HAP-1 (cell line): Measurements from ENCODE around the gene CAMTA1.

Experiments
- DNase-seq, 2 experiments: peaks; one replicate each; pipeline ENCODE4 v3.0.0-alpha.2; 2016 to 2020; ENCODE audit warnings: low spot score in 2 of 2
- H3K27me3 ChIP-seq: fragments of 250-450 bp; sonication (Bioruptor Pico); 2 replicates; pipeline ENCODE4 v1.5.1; 2020; ENCODE audit warnings: low read depth, mild to moderate bottlenecking, moderate library complexity
- H3K36me3 ChIP-seq: fragments of 250-450 bp; sonication (Bioruptor Pico); replicated peaks from 2 replicates; pipeline ENCODE4 v1.5.1; 2020; ENCODE audit warnings: mild to moderate bottlenecking
- H3K4me1 ChIP-seq: fragments of 250-450 bp; sonication (Bioruptor Pico); 2 replicates; pipeline ENCODE4 v1.5.1; 2020; ENCODE audit warnings: mild to moderate bottlenecking
- H3K4me3 ChIP-seq: fragments of 250-450 bp; sonication (Bioruptor Pico); 2 replicates; pipeline ENCODE4 v1.5.1; 2020; ENCODE audit warnings: mild to moderate bottlenecking, moderate library complexity
- H3K9me3 ChIP-seq: fragments of 250-450 bp; sonication (Bioruptor Pico); 2 replicates; pipeline ENCODE4 v1.5.1; 2020; ENCODE audit warnings: mild to moderate bottlenecking, moderate library complexity
- in situ Hi-C: fragments of 300-500 bp; cut with MboI; formaldehyde crosslinking; loops from 3 replicates; pipeline ENCODE4 v1.14.3; 2020; ENCODE audit warnings: low sequenced_read_pairs, inconsistent platforms, mixed read lengths

Gene CAMTA1

DNA sequence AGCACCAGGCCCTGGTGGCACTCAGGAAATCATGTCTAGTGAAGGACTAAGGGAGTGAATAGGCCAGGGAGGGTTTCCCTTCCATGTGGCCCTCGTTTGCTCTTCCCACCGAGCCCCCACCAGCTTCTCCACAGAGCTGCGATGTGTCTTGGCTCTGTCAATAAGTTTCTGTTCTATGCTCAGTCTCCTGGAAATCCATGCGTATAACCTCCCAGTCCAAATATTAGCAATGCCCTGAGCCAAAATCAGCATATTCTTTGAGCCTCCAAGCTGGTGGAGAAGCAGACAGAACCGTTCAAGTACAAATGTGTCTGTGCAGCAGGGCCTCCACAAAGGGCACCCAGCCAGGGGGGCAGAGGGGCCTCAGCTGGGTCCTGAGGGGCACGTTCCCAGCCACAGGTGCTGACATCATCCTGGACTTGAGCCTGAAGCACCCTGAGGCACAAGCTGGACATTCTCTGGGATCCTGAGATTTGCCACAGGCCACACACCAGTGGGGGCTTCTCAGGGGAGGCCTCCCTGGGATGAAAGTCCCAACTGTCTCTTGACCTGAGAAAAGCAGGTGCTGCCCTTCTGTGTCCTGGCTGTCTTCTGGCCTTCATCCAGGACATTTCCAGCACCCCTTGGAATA lies 635.3 kb downstream of the CAMTA1 start:
- Histone ChIP-seq H3K4me3 (no peak overlapping the region), H3K4me1 (no peaks in the 10 kb centered on the region), H3K9me3 (no peaks in the 10 kb centered on the region), H3K36me3 (no peaks in the 10 kb centered on the region), H3K27me3 (no peaks in the 10 kb centered on the region)
- in situ Hi-C loops, result no loop called here
- peak in 1 of 2 experiments; percentile 2 for DNase-seq

DNA sequence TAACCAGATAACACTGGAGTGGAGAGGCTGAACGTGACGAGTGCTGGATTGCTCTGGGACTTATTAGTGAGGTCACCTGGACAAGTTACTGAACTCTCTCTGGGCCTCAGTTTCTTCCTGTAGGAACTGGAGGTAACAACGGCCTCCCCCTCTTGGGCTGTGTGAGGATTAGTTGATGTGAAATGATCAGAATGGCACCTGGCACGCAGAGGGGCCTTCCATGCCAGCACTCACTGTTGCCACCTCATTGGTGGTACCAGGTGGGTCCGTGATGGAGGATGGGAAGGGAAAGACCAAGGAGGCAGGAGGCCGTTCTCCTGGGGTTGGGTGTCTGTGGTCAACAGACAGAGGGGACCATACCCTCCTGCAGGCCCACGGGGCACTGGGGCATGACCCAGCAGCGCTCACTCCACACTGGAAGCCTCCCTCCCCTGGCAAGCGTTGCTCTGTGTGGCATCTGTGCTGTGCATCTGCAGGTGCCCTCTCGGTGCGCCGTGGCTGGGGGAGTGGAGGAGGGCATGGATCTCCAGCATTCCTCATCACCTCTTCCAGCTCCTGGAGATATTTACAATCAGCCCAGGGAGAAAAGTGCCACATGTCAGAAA lies 636.3 kb downstream of the CAMTA1 start:
- H3K9me3 ChIP-seq, result no peaks in the 10 kb centered on the region
- no peak overlapping the region for H3K4me3 ChIP-seq
- in situ Hi-C loops, result no loop called here
- H3K27me3 ChIP-seq, result no peaks in the 10 kb centered on the region
- H3K36me3 ChIP-seq, result no peaks in the 10 kb centered on the region
- peak in 1 of 2 experiments; percentile 1 for DNase-seq
- H3K4me1 ChIP-seq, result no peaks in the 10 kb centered on the region

DNA sequence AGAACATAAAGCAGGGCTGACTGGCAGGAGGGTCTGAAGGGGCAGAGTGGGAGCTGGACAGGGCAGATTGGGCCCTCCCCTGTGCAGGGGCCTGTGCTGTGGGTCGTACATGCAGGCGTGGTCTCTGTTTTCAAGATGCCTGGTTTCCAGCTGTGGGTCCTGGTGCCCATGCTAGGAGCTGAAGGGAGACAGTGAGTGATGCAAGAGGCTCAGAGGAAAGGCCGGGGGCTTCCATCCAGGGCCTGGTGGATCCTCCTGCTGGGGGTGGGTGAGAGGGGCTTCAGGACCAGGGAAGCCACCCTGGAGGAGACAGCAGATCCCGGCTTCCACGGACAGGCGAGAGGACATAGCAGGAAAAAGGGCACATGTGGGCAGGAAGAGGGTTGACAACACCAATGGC lies 636.8 kb downstream of the CAMTA1 start:
- peak in 1 of 2 experiments; percentile 1 for DNase-seq
- H3K4me3 ChIP-seq, result no peak overlapping the region
- H3K9me3 ChIP-seq, result no peaks in the 10 kb centered on the region
- in situ Hi-C loops, result no loop called here
- H3K36me3 ChIP-seq, result no peaks in the 10 kb centered on the region
- H3K27me3 ChIP-seq, result no peaks in the 10 kb centered on the region
- H3K4me1 ChIP-seq, result no peaks in the 10 kb centered on the region

- Histone ChIP-seq H3K4me3 (no peak overlapping the region), H3K4me1 (no peaks in the 10 kb centered on the region), H3K36me3 (no peaks in the 10 kb centered on the region), H3K9me3 (no peaks in the 10 kb centered on the region), H3K27me3 (no peaks in the 10 kb centered on the region)
- in situ Hi-C loops, result no loop called here
- DNase-seq, result peak in 1 of 2 experiments; percentile 1
Observed at GRCh38 chr1:7422561-7422960, 637.3 kb downstream of the CAMTA1 start.

DNA sequence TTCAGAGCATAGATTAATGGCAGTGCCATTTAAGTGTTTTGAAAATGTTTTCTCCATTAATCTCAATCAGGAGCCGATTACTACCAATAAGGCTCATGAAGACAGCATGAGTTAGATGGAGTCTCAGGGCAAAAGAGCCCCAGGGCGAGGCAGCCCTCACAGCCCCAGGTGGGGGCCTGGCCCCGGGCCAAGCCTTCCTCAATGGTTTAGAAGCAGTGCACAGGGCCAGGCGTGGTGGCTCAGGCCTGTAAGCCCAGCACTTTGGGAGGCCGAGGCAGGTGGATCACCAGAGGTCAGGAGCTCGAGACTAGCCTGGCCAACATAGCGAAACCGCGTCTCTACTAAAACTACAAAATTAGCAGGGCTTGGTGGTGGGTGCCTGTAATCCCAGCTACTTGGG lies 637.7 kb downstream of the CAMTA1 start:
- Histone ChIP-seq H3K27me3 (no peaks in the 10 kb centered on the region), H3K4me3 (no peak overlapping the region), H3K9me3 (no peaks in the 10 kb centered on the region), H3K4me1 (no peaks in the 10 kb centered on the region), H3K36me3 (no peaks in the 10 kb centered on the region)
- no peak for DNase-seq
- in situ Hi-C loops, result no loop called here

GRCh38 chr1:7424352-7424890 lies 639.2 kb downstream of the CAMTA1 start:
- no peaks in the 10 kb centered on the region for H3K9me3 ChIP-seq
- H3K4me3 ChIP-seq, result no peak overlapping the region
- in situ Hi-C loops, result no loop called here
- H3K36me3 ChIP-seq, result no peaks in the 10 kb centered on the region
- no peaks in the 10 kb centered on the region for H3K27me3 ChIP-seq
- no peaks in the 10 kb centered on the region for H3K4me1 ChIP-seq
- no peak for DNase-seq

DNA sequence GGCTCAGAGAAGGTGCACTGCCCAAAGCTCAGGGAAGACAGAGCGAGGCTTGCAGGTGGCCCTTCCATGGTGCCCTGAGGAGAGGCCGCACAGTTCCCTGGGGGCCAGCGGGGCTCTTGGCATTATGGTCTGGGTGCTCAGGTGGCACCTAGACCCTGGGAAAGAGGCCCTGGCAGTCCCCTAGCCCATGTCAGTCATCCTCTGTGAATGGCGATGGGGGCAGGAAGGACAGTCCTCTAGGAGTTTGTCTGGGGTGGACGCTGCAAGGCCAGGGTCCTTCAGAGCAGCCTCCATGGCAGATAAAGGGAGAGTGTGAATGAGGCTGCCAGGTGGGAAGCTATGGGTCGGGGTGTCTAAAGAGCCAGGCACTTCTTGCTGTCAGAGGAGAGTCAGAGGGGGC lies 640.0 kb downstream of the CAMTA1 start:
- Histone ChIP-seq H3K36me3 (no peaks in the 10 kb centered on the region), H3K9me3 (no peaks in the 10 kb centered on the region), H3K27me3 (no peaks in the 10 kb centered on the region), H3K4me3 (no peak overlapping the region), H3K4me1 (no peaks in the 10 kb centered on the region)
- no peak for DNase-seq
- in situ Hi-C loops, result no loop called here

- DNase-seq, result no peak
- in situ Hi-C loops, result no loop called here
Observed at GRCh38 chr1:7425771-7426170, 640.5 kb downstream of the CAMTA1 start.

DNA sequence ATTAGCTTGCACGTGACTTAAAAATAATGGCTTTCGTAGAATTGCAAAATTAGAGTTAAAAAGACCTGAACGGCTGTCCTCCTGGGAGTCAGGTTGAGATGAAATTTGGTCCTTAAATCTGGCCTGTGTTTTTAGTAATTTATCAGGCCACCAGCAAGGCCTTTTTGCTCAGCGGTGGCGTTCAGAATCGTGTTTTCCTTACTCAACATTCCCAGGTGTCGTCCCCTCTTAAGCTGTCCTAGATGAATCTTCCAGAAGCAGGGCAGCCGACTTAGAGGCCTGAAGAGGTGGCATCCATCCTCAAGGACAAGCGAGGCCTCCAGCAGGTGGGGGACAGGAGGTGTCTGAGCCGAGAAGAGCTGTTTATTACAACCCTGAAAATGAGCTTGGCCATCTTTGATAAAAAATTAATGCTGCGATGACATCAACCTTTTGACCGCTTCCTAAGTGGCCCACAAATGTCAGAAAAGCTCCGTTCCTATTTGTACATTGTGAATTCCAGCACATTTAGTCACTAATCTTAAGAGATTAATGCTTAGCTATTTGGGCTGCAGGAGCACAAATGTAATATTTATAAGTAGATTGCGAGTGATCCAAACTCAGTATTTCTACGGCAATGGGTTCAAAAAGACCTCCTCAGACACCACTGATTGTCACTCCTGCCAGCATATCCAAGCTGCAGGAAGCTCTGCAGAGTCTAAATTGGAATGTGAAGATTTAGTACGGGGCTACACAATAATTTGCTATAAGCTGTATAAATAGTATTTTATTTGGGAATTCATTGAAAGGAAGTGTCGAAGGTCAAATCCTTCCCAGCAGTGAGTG lies 641.7 kb downstream of the CAMTA1 start:
- no peak for DNase-seq
- in situ Hi-C loops, result no loop called here
- Histone ChIP-seq H3K9me3 (no peaks in the 10 kb centered on the region), H3K27me3 (no peaks in the 10 kb centered on the region), H3K4me3 (no peak overlapping the region), H3K36me3 (no peaks in the 10 kb centered on the region), H3K4me1 (no peaks in the 10 kb centered on the region)

More at GRCh38 chr1:7425771-7426170, 640.5 kb downstream of the CAMTA1 start:
- Histone ChIP-seq H3K4me3 (no peak overlapping the region), H3K9me3 (no peaks in the 10 kb centered on the region), H3K4me1 (no peaks in the 10 kb centered on the region), H3K36me3 (no peaks in the 10 kb centered on the region), H3K27me3 (no peaks in the 10 kb centered on the region)

- Histone ChIP-seq H3K27me3 (no peaks in the 10 kb centered on the region), H3K9me3 (no peaks in the 10 kb centered on the region), H3K36me3 (no peaks in the 10 kb centered on the region), H3K4me3 (no peak overlapping the region), H3K4me1 (no peaks in the 10 kb centered on the region)
- DNase-seq, result no peak
- in situ Hi-C loops, result no loop called here
Observed at GRCh38 chr1:7427605-7428300, 642.5 kb downstream of the CAMTA1 start.

- no peaks in the 10 kb centered on the region for H3K4me1 ChIP-seq
- no peaks in the 10 kb centered on the region for H3K9me3 ChIP-seq
- no peaks in the 10 kb centered on the region for H3K27me3 ChIP-seq
- in situ Hi-C loops, result no loop called here
- H3K36me3 ChIP-seq, result no peaks in the 10 kb centered on the region
- H3K4me3 ChIP-seq, result no peak overlapping the region
- DNase-seq, result no peak
Observed at GRCh38 chr1:7429290-7429689, 644.0 kb downstream of the CAMTA1 start.

GRCh38 chr1:7430047-7430608 lies 644.9 kb downstream of the CAMTA1 start:
- no peak for DNase-seq
- no peak overlapping the region for H3K4me3 ChIP-seq
- H3K4me1 ChIP-seq, result no peaks in the 10 kb centered on the region
- H3K9me3 ChIP-seq, result no peaks in the 10 kb centered on the region
- in situ Hi-C loops, result no loop called here
- H3K36me3 ChIP-seq, result no peaks in the 10 kb centered on the region
- H3K27me3 ChIP-seq, result no peaks in the 10 kb centered on the region

- no peak for DNase-seq
- in situ Hi-C loops, result no loop called here
- Histone ChIP-seq H3K36me3 (no peaks in the 10 kb centered on the region), H3K9me3 (no peaks in the 10 kb centered on the region), H3K27me3 (no peaks in the 10 kb centered on the region), H3K4me1 (no peaks in the 10 kb centered on the region), H3K4me3 (no peak overlapping the region)
Observed at GRCh38 chr1:7430691-7431090, 645.4 kb downstream of the CAMTA1 start.
